GM12878 (cell line): ENCODE data around the gene DIDO1. TPM values are rescaled to one million over a fixed set of nuclear protein-coding genes. Genes with fewer than 3 reads are reported as not detected.

Experiments used
- CBX5 ChIP-seq: sonication (generic); IDR thresholded peaks from 2 replicates; pipeline ENCODE4 v1.6.1; 2016; ENCODE audit warnings: low read depth, moderate library complexity, mild to moderate bottlenecking, inconsistent platforms
- CHD1 ChIP-seq: IDR thresholded peaks from 2 replicates; pipeline ENCODE4 v1.6.1; 2012; ENCODE audit warnings: low read depth, low read length, improper control_type of control experiment
- HDGF ChIP-seq: fragments of 450-650 bp; IDR thresholded peaks from 2 replicates; pipeline ENCODE4 v1.6.1; 2016; ENCODE audit warnings: antibody characterized with exemption
- IKZF2 ChIP-seq, 2 experiments: fragments of 450-650 bp; IDR thresholded peaks; 2 replicates each; pipeline ENCODE4 v1.6.1; 2017; ENCODE audit warnings: mild to moderate bottlenecking in 2 of 2, moderate library complexity in 2 of 2
- JUNB ChIP-seq: IDR thresholded peaks from 2 replicates; pipeline ENCODE4 v1.6.1; 2016; ENCODE audit warnings: antibody characterized with exemption, mild to moderate bottlenecking
- MEF2A ChIP-seq: IDR thresholded peaks from 2 replicates; pipeline ENCODE4 v1.6.1; 2011; ENCODE audit warnings: low read depth, mild to moderate bottlenecking, low read length, moderate library complexity; ENCODE audit not compliant: insufficient read depth
- MEF2B ChIP-seq: fragments of 450-650 bp; IDR thresholded peaks from 2 replicates; pipeline ENCODE4 v1.6.1; 2018; ENCODE audit warnings: mild to moderate bottlenecking, moderate library complexity; ENCODE audit not compliant: partially characterized antibody, poor library complexity, severe bottlenecking
- NR2C2 ChIP-seq: IDR thresholded peaks from 2 replicates; pipeline ENCODE4 v1.6.1; 2011; ENCODE audit warnings: borderline replicate concordance, low read depth; ENCODE audit not compliant: control insufficient read depth, insufficient read length
- PML ChIP-seq: IDR thresholded peaks from 2 replicates; pipeline ENCODE4 v1.6.1; 2012; ENCODE audit warnings: low read length, inconsistent platforms
- POLR2AphosphoS2 ChIP-seq: IDR thresholded peaks from 2 replicates; pipeline ENCODE4 v1.6.1; 2011; ENCODE audit warnings: low read depth, mild to moderate bottlenecking, low read length, improper control_type of control experiment, moderate library complexity
- POLR2AphosphoS5 ChIP-seq: IDR thresholded peaks from 2 replicates; pipeline ENCODE4 v1.6.1; 2011; ENCODE audit warnings: mild to moderate bottlenecking, low read length, inconsistent platforms
- POU2F2 ChIP-seq: IDR thresholded peaks from 3 replicates; pipeline ENCODE4 v1.6.1; 2011; ENCODE audit warnings: low read depth, mild to moderate bottlenecking, low read length, borderline replicate concordance
- TCF12 ChIP-seq: IDR thresholded peaks from 2 replicates; pipeline ENCODE4 v1.6.1; 2011; ENCODE audit warnings: low read depth, mild to moderate bottlenecking, low read length
- ZNF24 ChIP-seq: fragments of 450-650 bp; IDR thresholded peaks from 2 replicates; pipeline ENCODE4 v1.6.1; 2017; ENCODE audit warnings: antibody characterized with exemption, mild to moderate bottlenecking
- polyA plus RNA-seq, 11 experiments: library from polyadenylated mRNA; depleted of rRNA in 4 of 11; unstranded in 6 of 11; stranded (reverse) in 5 of 11; fragments of >200 nt; fragmentation: Nextera tagmentation in 4 of 11; fragmentation: Illumina TruSeq in 1 of 11; extraction: Ambion mirVana in 4 of 11; extraction: Trizol in 1 of 11; gene quantifications; 1 replicate in 1 of 11; 2 replicates in 10 of 11; pipeline versions ENCODE4 v1.2.1 to v1.2.3, GENCODE V29; 2011 to 2016; ENCODE audit warnings: inconsistent platforms in 2 of 11, missing spikeins in 2 of 11, low read depth in 1 of 11
- total RNA-seq, 4 experiments: library from RNA; depleted of rRNA in 3 of 4; stranded (reverse); fragments of >200 nt in 3 of 4; fragmentation: Illumina TruSeq in 1 of 4; extraction: Trizol in 1 of 4; gene quantifications; 2 replicates each; pipeline versions ENCODE4 v1.2.1 to v1.2.3, GENCODE V29; 2013 to 2021
- TF ChIP-seq, protein P1 (sequence below): IDR thresholded peaks from 2 replicates; pipeline ENCODE4 v1.6.1; 2011; ENCODE audit warnings: borderline replicate concordance, low read depth, mild to moderate bottlenecking, moderate library complexity, low read length; ENCODE audit not compliant: insufficient read depth, poor library complexity, severe bottlenecking

DIDO1 gene
- total and polyA plus RNA-seq, 10 of the 15 experiments (the other 5 are each of a cell fraction or from before 2014, with no cell fraction given): 5.5 to 56.4 (median 38.4) TPM

- TF ChIP-seq, protein P1, sequence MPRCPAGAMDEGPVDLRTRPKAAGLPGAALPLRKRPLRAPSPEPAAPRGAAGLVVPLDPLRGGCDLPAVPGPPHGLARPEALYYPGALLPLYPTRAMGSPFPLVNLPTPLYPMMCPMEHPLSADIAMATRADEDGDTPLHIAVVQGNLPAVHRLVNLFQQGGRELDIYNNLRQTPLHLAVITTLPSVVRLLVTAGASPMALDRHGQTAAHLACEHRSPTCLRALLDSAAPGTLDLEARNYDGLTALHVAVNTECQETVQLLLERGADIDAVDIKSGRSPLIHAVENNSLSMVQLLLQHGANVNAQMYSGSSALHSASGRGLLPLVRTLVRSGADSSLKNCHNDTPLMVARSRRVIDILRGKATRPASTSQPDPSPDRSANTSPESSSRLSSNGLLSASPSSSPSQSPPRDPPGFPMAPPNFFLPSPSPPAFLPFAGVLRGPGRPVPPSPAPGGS: peak; percentile 59
- TF ChIP-seq IKZF2 (IDR thresholded peaks at IDR 0.05) (no peak), PML (peak; percentile 39; the same call in 1 of the 2 replicates), MEF2A (no peak), POLR2AphosphoS2 (peak; percentile 80; the same call in 1 of the 2 replicates), CHD1 (no peak), JUNB (no peak), ZNF24 (peak; percentile 71), POLR2AphosphoS5 (peak; percentile 58; the same call in 1 of the 2 replicates), POU2F2 (0 out of 3 replicates have a peak, but pooled peaks have one; percentile 8), NR2C2 (no peak), HDGF (0 out of 2 replicates have a peak, but pooled peaks have one; percentile 25), MEF2B (peak; percentile 42), TCF12 (peak; percentile 5; the same call in 1 of the 2 replicates), CBX5 (no peak)
Observed at GRCh38 chr20:62926229-62927127, at the start of gene DIDO1 (continued).
